C4-2B (cell line): ENCODE measurements around the gene SPINK8.

Experiments used
- H3K27ac ChIP-seq: fragments of 450-650 bp; 2 replicates; pipeline ENCODE4 v1.5.1; 2017
- CTCF ChIP-seq: fragments of 450-650 bp; conservative IDR thresholded peaks from 2 replicates; pipeline ENCODE4 v1.5.1; 2017; ENCODE audit warnings: mild to moderate bottlenecking
- ZFX ChIP-seq: fragments of 450-650 bp; IDR thresholded peaks from 2 replicates; pipeline ENCODE4 v1.6.1; 2017

The SPINK8 gene

DNA sequence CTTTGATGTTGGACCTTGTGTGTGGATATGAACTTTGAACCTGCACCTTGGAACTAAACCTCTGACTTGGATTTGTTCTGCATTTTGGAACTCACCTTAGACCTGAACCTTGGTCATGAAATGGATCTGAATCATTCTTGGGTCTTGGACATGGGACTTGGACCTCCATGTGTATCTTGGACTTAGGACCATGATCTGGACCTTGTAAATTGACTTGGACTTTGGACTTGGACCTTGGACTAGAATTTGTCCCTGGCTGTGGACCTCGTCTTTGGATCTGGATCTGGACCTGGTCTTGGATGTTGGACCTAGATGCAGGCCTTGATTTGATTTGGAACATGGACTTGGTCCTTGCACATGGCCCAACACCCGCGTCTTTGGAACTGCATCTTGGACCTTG is 47.2 kb downstream of the SPINK8 start:
- H3K27ac ChIP-seq, result no peak overlapping the region
- no peak for TF ChIP-seq CTCF
- TF ChIP-seq ZFX, result no peak

DNA sequence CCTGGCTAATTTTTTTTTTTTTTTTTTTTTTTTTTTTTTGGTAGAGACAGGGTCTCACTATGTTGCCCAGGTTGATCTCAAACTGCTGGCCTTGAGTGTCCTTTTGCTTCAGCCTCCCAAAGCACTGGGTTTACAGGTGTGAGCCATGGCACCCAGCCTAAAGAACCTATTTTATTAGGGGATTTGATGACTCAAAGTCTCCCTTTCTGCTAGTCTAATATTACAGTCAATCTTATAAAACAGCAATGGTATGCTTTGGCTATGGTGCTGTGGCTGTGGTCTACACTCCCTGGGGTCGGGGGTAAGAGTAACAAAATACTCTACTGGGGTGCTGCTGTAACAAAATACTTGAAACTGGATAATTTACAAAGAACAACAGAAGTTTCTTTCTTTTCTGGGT is 47.8 kb downstream of the SPINK8 start:
- no peak for TF ChIP-seq ZFX
- H3K27ac ChIP-seq, result no peak overlapping the region

DNA sequence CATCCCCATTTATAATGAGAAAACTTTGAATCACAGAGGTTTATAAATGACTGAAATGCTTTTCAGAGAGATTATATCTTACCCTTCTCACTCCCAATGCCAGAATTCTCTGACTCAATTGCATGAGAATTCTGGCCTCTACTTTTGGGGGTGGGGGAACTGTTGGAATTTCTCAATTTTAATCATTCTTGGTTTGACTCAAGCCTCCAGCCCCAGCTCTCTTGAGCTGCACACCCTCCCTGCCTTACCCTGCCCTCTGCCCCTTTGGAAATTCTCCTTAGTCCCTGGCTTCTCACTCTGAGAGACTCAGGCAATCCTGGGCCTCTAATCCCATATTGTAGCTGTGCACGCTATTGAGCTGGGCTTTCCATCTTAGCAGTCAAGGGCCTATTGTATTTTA is 48.3 kb downstream of the SPINK8 start:
- no peak for TF ChIP-seq ZFX
- TF ChIP-seq CTCF, result no peak

GRCh38 chr3:48280881-48281280 is 52.6 kb downstream of the SPINK8 start:
- TF ChIP-seq ZFX, result no peak
- no peak for TF ChIP-seq CTCF
- H3K27ac ChIP-seq, result no peak overlapping the region

More for the DNA sequence above, 48.3 kb downstream of the SPINK8 start:
- no peak overlapping the region for H3K27ac ChIP-seq

DNA sequence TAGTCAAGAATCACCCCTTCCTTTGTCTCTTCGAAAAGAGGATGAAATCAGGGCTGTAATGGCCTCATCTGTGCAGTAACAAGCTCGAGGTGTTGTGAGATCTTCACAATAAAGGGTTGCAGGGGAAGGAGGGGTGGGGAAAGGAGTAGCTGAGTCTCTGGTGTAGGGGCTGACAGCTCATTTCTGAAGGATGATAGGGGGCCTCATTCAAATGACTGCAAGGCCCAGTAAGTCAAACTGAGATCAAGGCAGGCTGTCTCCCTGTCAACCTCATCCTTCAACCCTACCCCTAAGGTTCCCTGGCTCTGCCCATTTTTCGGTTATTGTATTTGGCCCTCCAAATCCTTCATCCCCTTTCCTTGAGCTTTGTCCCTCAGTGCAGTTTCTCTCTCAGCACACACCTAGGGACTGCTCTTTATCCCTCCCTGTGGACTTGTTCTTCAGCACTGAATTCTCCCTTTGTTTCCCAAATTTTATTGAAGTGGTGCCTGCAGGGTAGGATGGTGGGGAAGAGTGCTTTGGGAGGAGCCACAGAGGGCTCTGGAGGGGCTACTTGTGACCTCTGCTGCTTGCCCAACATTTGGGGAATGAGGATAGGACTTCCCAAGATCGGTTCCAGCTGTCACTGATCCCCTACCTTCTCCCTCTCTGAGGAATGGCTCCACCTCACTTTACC is 54.4 kb downstream of the SPINK8 start:
- no peak overlapping the region for H3K27ac ChIP-seq

DNA sequence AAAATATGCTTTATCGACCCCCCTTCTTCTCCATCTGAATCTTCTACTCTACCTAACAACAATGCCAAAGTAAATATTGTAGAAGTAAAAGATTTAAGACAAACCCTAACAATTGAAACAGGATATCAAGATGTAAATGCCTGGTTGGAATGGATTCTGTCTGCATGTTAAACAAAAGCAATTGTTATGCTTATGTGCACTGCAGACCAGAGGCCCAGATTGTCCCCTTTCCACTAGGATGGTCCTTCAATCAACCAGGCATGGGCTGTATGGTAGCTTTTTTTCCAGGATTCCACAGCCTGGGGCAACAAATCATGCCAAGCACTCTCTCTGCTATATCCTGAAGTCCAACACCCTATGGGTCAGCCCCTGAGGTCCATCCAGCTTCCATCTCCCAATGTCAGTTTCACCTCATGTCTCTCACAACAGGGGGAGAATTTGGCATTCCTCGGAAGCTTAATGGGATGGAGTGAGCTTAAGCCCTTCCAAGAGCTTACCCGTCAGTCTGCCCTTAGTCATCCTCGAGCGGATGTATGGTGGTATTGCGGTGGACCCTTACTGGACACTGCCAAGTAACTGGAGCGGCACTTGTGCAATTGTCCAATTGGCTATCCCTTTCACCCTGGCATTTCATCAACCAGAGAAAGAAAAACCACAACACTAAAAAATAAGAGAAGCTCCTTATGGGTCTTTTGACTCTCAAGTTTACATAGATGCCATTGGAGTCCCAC is 56.4 kb downstream of the SPINK8 start:
- H3K27ac ChIP-seq, result no peak overlapping the region
- no peak for TF ChIP-seq CTCF

More for the DNA sequence above, 54.4 kb downstream of the SPINK8 start:
- no peak for TF ChIP-seq ZFX
- TF ChIP-seq CTCF, result no peak

GRCh38 chr3:48275287-48276027 is 58.0 kb downstream of the SPINK8 start:
- no peak for TF ChIP-seq CTCF
- TF ChIP-seq ZFX, result no peak
- H3K27ac ChIP-seq, result no peak overlapping the region
